Lung (tissue), 12 donors: ENCODE measurements around the gene UBE2G2. TPM values are rescaled to one million over a fixed set of nuclear protein-coding genes. Genes with fewer than 3 reads are reported as not detected.

Experiments used
- ATAC-seq: fragments of 200-7000 bp; cut with Tn5 transposase; one replicate; pipeline ENCODE4 v1.9.1; 2020; ENCODE audit warnings: moderate number of reproducible peaks; ENCODE audit not compliant: insufficient read depth, low FRiP score
- DNase-seq, 3 donors: peaks; one replicate each; pipeline ENCODE4 v3.0.0-alpha.2; 2013 to 2017
- H3K27ac ChIP-seq, 2 donors: one replicate each; pipeline ENCODE4 v1.5.1; 2013; ENCODE audit warnings: mild to moderate bottlenecking in 2 of 2, moderate library complexity in 2 of 2, control low read depth in 1 of 2, inconsistent platforms in 1 of 2, low read depth in 1 of 2, low read length in 1 of 2
- H3K27me3 ChIP-seq, 3 donors: one replicate each; pipeline ENCODE4 v1.5.1; 2013; ENCODE audit warnings: low read length in 2 of 3; ENCODE audit not compliant: control insufficient read depth in 3 of 3, insufficient read depth in 3 of 3
- H3K36me3 ChIP-seq, 4 donors: one replicate each; pipeline ENCODE4 v1.5.1; 2013; ENCODE audit warnings: low read length in 4 of 4, mild to moderate bottlenecking in 1 of 4, moderate library complexity in 1 of 4; ENCODE audit not compliant: control insufficient read depth in 4 of 4, insufficient read depth in 4 of 4
- H3K4me1 ChIP-seq, 5 donors: one replicate each; pipeline ENCODE4 v1.5.1; 2013; ENCODE audit warnings: low read length in 5 of 5, mild to moderate bottlenecking in 2 of 5, moderate library complexity in 1 of 5; ENCODE audit not compliant: control insufficient read depth in 5 of 5, insufficient read depth in 5 of 5
- H3K4me3 ChIP-seq: one replicate; pipeline ENCODE4 v1.5.1; 2013; ENCODE audit warnings: mild to moderate bottlenecking, control low read depth, moderate library complexity
- H3K9ac ChIP-seq, 2 donors: one replicate each; pipeline ENCODE4 v1.5.1; 2013; ENCODE audit warnings: low read length in 2 of 2, control low read depth in 1 of 2; ENCODE audit not compliant: insufficient read depth in 1 of 2
- H3K9me3 ChIP-seq, 4 donors: one replicate each; pipeline ENCODE4 v1.5.1; 2013; ENCODE audit warnings: low read length in 3 of 4, mild to moderate bottlenecking in 1 of 4, moderate library complexity in 1 of 4; ENCODE audit not compliant: control insufficient read depth in 4 of 4, insufficient read depth in 3 of 4
- CTCF ChIP-seq: IDR thresholded peaks from 2 replicates; pipeline ENCODE4 v1.5.1; 2012; ENCODE audit warnings: mild to moderate bottlenecking; ENCODE audit errors: control extremely low read depth, extremely low read depth
- WGBS, 2 donors: extraction: QIAGEN DNeasy Blood & Tissue Kit; methylation state at CpG; one replicate each; pipeline ENCODE4 v1.1.7; 2013; 5-methylcytosine and 5-hydroxymethylcytosine counted together
- polyA plus RNA-seq, 2 donors: library from polyadenylated mRNA; stranded (reverse); fragments of 200-250 nt; gene quantifications; one replicate each; pipeline ENCODE4 v1.2.1, GENCODE V29; 2013
- total RNA-seq, 2 donors: library from RNA; depleted of rRNA in 1 of 2; stranded (reverse); fragments of >200 nt in 1 of 2; gene quantifications; one replicate each; pipeline ENCODE4 v1.2.1, GENCODE V29; 2014 to 2021
- donor health status: control.
- donor health status: control.
- donor health status: Bipolar disorder and iron deficiency.
- donor health status: healthy.
- donor health status: DM: yes; HTN: yes; CAD: no.

Gene UBE2G2
- total and polyA plus RNA-seq, 4 donors = 35.6 to 93.2 (median 67.5) TPM

GRCh38 chr21:44760376-44760775 is 41.2 kb downstream of the UBE2G2 start:
- H3K4me3 ChIP-seq = no peak overlapping the region
- H3K9ac ChIP-seq = no peak overlapping the region
- ATAC-seq (no peak), DNase-seq (no peak)
- H3K4me1 ChIP-seq = peaks cover 0 to 31% (median 0%) of the 10 kb centered on the region in 5 donors
- peaks cover 0 to 6% (median 0%) of the 10 kb centered on the region in 4 donors for H3K9me3 ChIP-seq
- H3K36me3 ChIP-seq = no peaks in the 10 kb centered on the region
- WGBS, 2 donors = 86 to 87% methylated on average over 9 of the region's 9 CpGs
- no peak for TF ChIP-seq CTCF
- H3K27ac ChIP-seq = no peak overlapping the region
- H3K27me3 ChIP-seq = no peaks in the 10 kb centered on the region

GRCh38 chr21:44759628-44760285 is 41.9 kb downstream of the UBE2G2 start:
- no peak for DNase-seq
- no peak for TF ChIP-seq CTCF
- peaks cover 0 to 6% (median 1%) of the 10 kb centered on the region in 4 donors for H3K9me3 ChIP-seq
- H3K27me3 ChIP-seq = no peaks in the 10 kb centered on the region
- 92 to 93% methylated on average over 22 of the region's 22 CpGs for WGBS, 2 donors
- H3K4me1 ChIP-seq = peaks cover 0 to 26% (median 0%) of the 10 kb centered on the region in 5 donors
- no peak overlapping the region for H3K9ac ChIP-seq
- H3K4me3 ChIP-seq = no peak overlapping the region
- H3K27ac ChIP-seq = no peak overlapping the region
- ATAC-seq = no peak
- H3K36me3 ChIP-seq = no peaks in the 10 kb centered on the region

GRCh38 chr21:44758781-44759627 is 42.6 kb downstream of the UBE2G2 start:
- Histone ChIP-seq H3K27me3 (no peaks in the 10 kb centered on the region), H3K4me3 (no peak overlapping the region), H3K9ac (no peak overlapping the region), H3K4me1 (peaks cover 0 to 26% (median 0%) of the 10 kb centered on the region in 5 donors), H3K9me3 (peaks cover 0 to 6% (median 1%) of the 10 kb centered on the region in 4 donors), H3K27ac (no peak overlapping the region), H3K36me3 (no peaks in the 10 kb centered on the region)
- no peak for TF ChIP-seq CTCF
- WGBS, 2 donors = 72 to 83% methylated on average over 26 of the region's 26 CpGs
- DNase-seq = no peak
- ATAC-seq = no peak
